ENCODE results near the gene ROS1.
"Not testable (repeated sequence)": the region's sequence is repeated elsewhere in the genome, so short reads cannot be mapped to it uniquely, and the experiment has no call there.

ROS1 gene

DNA sequence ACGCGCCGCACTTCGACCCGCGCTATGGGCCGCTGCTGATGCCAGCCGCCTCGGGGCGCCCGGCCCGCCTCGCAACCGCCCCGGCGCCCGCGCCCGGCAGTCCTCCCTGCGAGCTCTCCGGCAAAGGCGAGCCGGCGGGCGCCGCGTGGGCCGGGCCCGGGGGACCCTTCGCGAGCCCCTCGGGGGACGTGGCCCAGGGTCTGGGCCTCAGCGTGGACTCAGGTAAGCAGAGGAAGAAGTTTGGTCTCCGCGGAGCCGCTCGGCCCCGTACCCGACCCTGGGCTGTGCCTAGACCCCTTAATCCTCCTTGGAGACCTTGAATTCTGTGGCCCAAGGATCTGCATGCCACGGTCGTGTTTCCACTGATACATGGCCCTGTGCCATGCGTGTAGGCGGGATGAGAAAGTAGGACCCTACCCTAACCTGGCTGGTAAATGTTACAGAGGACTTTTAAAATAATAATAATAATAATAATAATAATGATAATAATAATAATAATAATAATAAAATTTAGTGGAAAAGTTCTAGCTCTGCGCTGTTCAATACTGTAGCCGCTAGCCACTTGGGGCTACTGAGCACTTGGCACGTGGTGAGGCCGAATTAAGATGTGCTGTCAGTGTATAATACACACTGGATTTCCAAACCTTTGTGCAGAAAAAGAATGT is 154.8 kb downstream of the ROS1 start:
- no peak for FAIRE-seq
- no peak for DNase-seq (ENCODE audit: extremely low spot score, insufficient read length, low read depth)

DNA sequence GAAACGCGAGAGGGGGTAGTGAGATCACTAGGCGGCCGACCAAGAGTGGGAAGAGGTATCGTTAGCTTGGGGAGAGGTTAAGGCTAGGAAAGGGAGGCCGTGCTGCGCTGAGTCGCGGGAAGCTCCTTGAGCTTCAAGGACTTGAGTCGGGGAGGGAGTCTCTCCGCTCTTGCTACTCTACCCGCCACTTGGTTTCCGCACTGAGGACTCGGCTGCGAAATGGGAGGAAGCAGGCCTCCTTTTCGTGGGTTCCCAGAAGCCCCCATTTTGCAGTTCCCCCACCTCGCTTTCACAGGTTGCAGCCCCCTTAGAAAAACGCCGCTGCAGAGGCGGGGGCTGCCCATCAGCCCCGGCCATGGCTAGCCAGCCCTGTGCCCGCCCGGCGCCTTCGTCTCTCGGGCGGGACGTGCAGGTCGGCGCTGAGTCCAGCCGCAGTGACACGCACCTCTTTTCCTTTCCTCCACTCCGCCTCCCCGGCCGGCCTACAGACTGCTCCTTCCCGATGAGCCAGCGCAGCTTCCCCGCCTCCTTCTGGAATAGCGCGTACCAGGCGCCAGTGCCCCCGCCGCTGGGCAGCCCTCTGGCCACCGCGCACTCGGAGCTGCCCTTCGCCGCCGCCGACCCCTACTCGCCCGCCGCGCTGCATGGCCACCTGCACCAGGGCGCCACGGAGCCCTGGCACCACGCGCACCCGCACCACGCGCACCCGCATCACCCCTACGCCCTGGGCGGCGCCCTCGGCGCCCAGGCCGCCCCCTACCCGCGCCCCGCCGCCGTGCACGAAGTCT is 155.5 kb downstream of the ROS1 start:
- FAIRE-seq = no peak
- DNase-seq (ENCODE audit: extremely low spot score, insufficient read length, low read depth) = no peak

DNA sequence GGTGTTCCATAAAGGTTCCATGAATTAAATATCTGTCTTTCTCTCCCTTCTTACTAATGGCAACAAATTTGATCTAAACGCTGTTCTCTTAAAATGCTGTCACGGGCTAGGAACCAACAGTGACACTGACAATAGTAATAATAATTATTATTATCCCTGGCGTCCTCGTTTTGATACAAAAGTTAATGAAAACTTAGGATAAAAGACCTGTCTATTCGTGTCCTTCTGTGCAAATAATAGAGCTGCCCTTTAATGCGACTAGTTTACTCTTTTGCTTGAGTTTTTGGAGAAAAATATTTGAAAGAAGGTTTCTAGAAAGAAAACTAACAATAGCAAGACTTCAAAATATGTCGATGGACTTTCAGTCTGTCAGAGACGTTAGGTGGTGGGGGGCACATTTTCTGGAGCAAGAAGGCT is 156.1 kb downstream of the ROS1 start:
- no peak for FAIRE-seq
- no peak for DNase-seq (ENCODE audit: extremely low spot score, insufficient read length, low read depth)

DNA sequence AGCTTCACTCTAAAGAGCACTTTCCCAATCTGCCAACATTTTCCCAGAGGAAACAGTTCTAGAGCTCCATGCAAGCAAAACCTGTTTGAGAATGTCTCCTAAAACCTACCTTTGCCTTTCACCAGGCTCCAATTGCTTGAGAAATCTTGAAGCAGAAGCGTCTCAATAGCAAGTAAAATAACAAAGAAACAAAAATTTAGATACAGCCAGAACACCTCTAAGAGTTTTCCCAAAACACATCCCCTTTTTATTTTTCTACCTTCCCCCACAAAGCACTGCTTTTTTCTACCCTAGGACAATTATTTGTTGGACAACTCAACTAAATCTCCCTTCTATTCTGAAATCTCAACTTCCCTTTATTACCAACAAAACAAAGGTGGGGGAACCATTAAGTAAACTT is 156.8 kb downstream of the ROS1 start:
- FAIRE-seq = no peak
- DNase-seq (ENCODE audit: extremely low spot score, insufficient read length, low read depth) = no peak

DNA sequence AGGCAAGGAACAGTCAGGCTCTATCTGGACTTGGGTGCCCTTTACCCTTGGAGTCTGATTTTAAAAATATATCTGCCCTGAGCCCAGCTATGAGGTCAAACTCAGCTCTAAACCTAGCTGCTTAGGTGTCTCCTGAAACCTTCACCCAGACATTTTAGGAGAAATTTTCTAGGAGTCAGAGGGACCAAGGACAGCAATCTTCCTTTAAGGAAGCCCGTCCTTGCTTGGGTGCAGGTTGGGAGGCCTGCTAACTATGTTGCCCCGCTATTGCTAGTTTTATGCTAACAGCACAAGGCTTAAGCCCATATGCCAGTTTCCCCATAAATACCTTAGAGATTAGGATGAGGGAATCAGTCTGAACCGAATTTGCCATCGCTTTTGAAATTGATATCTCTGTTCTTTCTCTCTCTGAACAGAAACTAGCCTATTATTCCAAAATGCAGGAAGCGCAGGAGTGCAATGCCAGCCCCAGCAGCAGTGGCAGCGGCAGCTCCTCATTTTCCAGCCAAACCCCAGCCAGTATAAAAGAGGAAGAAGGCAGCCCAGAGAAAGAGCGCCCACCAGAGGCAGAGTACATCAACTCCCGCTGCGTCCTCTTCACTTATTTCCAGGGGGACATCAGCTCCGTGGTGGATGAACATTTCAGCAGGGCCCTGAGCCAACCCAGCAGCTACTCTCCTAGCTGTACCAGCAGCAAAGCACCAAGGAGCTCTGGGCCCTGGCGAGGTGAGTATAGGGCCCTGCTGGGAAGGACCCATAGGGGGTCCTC is 157.8 kb downstream of the ROS1 start:
- FAIRE-seq (no peak), DNase-seq (ENCODE audit: extremely low spot score, insufficient read length, low read depth) (no peak)

DNA sequence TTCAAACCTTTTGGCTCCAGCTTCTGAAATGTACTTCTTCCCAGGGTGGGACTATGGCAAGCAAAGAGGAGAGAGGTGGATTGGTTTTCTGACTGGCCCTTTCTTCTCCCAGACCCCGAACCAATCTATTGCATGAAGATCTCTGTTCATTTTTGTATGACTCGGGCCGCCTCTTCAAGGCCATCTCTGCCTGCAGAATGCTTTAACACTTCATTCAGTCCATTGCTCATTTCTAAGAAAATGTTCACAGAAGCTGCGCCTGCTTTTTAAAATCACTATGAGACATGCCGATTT is 158.7 kb downstream of the ROS1 start:
- DNase-seq (ENCODE audit: extremely low spot score, insufficient read length, low read depth) (no peak), FAIRE-seq (no peak)

DNA sequence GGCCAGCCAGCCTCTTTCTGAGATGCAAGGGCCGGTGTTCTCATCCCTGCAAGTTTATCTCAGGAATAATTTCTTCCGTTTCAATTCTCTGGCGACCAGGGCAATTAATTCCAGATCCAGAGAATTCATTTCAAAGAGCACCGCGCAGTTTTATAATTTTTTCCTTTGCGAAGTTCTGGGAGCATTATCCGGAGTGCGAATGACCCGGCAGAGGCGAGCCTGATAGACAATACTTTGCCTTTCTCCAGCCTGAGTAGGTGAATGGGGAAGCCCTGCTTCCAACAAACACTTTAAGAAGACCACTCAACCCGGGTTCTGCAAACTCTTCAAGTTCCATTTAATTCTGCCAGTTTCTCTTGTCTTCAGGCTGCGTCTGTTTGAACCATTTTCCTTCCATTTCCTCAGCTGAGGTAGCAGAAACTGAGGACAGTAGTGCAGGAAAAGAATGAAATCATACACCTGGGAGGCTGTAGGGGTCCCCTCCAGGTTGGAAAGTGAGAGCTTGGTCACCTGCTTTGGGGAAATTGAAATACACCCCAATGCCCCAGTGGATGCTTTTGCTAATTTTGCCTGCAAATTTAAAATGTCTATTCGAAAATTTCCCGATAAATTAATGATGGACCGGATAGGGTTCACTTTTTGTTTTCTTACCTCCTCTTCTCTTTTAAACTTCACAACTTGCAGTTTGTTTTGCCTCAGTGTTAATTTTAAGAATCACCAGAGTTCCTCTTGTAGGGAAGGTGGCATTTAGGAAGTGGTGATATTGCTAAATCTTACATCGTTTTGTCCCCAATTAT is 159.3 kb downstream of the ROS1 start:
- DNase-seq (ENCODE audit: extremely low spot score, insufficient read length, low read depth) = no peak
- no peak for FAIRE-seq

DNA sequence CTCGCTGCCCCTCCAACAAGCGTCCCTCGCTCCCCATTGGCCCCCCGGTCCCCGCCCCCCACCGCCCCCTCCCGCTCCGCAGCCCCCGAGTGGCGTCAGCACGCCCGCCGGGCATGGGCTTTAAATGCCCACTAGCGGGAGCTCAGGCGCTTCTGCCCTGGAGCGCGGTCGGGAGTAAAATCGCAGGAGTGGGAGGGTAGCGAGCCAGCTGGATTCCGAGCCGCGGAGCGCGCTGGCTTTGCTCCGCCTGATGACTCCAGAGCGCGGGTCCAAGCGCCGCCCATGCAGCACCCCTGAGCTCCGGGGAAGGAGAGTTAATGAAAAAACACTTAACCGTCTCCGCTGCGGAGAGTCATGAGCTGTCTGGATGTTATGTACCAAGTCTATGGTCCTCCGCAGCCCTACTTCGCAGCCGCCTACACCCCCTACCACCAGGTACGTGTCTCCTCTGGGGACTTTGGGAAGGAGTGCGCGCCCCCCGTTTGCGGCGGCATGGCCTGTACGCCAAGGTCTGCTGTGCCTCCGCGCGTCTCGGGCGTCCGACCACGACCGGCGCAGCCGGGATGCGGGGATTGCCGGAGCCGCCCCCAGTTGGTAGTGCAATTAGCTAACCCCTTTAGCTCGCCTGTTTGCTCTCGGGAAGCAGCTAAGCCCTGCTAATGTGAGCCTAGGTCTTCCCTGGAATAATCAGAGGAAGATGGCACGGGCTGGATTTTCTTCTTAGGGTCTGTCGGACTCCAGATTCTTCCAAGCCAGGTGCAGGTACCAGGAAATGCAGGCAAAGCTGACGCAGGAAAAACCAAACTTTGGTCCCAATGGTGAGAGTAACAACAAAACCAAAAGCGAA is 160.1 kb downstream of the ROS1 start, which contains the start of gene VGLL2:
TSS of gene VGLL2 (plus strand) at position 149 of the 847 bp plus-strand sequence. CDS start at position 355, 206 bp downstream.
- no peak for FAIRE-seq
- no peak for DNase-seq (ENCODE audit: extremely low spot score, insufficient read length, low read depth)

DNA sequence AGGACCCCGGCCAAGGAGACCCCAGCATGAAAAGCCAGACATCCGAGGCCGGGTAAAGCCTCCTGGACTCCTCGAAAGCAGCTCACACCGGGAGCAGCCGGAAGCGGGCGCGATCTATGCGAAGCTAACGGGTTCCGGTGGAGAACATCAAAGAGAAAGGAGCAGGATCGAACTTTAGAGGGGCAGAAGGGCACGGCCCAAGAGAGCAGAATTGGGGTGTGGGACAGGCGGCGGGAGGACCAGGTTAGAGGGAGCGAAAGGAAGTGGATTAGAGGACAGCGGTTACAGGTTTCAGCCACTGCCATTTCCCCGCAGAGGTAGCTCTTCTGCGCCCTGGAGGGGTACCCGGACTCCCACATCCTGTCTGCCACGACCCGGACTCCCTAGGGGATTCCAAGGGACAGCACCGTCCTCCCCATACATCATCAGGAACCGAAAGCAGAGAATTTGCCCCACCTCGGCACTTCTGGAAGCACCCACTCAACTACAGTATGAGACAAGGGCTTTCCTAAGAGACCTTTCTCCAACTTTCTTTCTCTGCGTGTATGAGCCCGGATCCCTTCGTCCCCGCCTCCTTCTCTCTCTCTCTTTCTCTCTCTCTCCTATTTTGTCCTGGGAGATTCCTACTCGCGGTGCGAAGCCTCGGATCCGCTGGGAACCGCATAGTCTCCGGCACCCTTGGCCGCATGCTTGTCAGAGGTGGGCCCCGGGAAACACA is 160.9 kb downstream of the ROS1 start:
- FAIRE-seq (peak; percentile 54), DNase-seq (ENCODE audit: extremely low spot score, insufficient read length, low read depth) (no peak)

DNA sequence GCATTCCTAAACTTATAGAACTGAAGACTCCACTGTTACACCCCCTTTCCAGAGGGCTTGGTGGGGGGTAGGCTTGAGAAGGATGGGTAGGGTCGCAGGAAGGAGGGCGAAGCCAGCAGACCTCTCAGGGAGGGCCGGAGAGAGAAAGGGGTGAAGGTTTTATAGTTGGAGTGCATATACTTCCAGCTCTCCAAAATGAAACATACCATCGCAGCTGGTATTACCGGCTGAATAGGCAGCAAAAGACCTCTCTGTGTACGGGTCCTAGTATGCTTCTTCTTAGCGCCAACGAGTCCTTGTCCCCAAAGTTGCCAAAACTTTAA is 161.4 kb downstream of the ROS1 start:
- no peak for FAIRE-seq
- no peak for DNase-seq (ENCODE audit: extremely low spot score, insufficient read length, low read depth)

DNA sequence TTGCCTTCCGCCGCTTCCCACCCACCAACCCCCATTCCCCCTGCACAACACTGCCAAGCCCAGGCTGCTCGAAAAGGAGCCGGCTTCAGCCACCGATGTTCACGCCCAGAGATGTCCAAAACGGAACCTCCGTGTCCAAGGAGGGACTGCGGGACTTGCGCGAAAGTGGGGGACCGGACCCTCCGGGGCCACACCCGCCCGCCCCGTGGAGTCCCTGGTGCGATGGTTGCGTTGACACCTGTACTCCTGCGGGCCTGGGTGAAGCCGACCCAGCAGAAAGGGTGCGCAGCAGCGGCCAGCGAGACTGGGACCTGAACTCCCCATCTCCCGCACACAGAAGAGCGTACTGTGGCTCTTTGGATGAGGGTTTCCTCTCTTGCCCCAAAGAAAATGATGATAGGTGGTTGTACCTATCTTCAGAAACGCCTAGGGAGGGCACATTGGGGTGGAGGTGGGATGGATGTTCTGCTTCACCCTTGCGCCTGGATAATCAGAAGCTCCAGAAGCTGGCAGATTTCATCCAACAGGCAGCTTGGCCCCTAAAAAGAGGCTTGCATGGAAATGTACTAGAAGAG is 162.3 kb downstream of the ROS1 start:
- no peak for DNase-seq (ENCODE audit: extremely low spot score, insufficient read length, low read depth)
- no peak for FAIRE-seq

DNA sequence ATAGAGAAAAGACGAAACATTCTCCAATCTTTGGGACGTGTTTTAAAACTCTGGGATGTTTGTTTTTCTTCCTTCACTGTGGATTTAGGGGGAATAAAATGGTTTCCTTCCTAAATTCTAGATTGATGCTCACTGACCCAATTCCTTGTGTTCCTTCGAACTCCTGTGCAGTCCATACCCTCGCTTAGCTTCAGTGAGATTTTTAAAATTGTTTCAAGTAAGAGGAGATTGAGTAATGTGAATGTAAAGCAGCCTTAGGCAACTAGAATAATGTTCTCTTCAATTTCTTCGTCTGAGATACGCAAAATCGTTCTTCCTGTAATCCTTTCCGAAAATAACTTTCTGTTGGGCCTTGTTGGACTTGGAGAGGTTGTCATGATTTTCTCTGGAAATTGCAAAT is 162.9 kb downstream of the ROS1 start:
- DNase-seq (ENCODE audit: extremely low spot score, insufficient read length, low read depth) (no peak), FAIRE-seq (no peak)

DNA sequence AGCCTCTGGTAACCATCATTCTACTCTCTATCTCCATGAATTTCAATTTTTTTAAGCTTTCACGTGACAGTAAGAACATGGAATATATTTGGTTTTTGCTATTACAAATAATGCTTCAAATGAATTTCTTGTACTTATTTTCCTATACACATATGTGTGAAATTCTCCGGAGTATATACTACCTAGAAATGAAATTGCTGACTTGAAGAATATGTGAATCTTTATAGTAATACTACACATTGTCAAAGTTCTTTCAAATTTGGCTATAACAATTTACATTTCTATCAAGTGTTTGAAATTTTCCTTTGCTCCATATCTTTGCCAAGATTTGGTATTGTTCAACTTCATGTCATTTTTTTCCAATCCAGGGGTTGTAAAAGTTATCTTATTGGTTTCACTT is 172.0 kb downstream of the ROS1 start:
- no peak for DNase-seq (ENCODE audit: extremely low spot score, insufficient read length, low read depth)
- FAIRE-seq = no peak

DNA sequence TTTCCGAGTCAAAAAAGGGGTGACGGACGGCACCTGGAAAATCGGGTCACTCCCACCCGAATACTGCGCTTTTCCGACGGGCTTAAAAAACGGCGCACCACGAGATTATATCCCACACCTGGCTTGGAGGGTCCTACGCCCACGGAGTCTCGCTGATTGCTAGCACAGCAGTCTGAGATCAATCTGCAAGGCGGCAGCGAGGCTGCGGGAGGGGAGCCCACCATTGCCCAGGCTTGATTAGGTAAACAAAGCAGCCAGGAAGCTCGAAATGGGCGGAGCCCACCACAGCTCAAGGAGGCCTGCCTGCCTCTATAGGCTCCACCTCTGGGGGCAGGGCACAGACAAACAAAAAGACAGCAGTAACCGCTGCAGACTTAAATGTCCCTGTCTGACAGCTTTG is 180.8 kb downstream of the ROS1 start:
- not testable (repeated sequence) for FAIRE-seq; DNase-seq (ENCODE audit: extremely low spot score, insufficient read length, low read depth)

DNA sequence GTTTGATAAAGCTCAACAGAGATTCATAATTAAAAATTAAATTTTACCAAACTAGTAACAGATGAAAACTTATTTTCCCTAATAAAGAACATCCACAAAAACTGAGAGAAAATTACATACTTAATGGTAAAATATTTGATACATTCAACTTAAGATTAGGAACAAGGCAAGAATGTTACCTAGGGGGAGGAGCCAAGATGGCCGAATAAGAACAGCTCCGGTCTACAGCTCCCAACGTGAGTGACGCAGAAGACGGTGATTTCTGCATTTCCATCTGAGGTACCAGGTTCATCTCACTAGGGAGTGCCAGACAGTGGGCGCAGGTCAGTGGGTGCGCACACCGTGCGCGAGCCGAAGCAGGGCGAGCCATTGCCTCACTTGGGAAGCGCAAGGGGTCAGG is 181.2 kb downstream of the ROS1 start:
- DNase-seq (ENCODE audit: extremely low spot score, insufficient read length, low read depth); FAIRE-seq: not testable (repeated sequence)
